SJSA1 (cell line): ENCODE measurements around the gene UNC79. TPM values are rescaled to one million over a fixed set of nuclear protein-coding genes. Genes with fewer than 3 reads are reported as not detected.
"Not testable (repeated sequence)": the region's sequence is repeated elsewhere in the genome, so short reads cannot be mapped to it uniquely, and the experiment has no call there.

Source experiments
- DNase-seq, 2 experiments: peaks; one replicate each; pipeline ENCODE4 v3.0.0-alpha.2; 2015 to 2020; ENCODE audit warnings: low spot score in 2 of 2, low read depth in 1 of 2
- H3K27ac ChIP-seq: fragments of 250-450 bp; sonication (Bioruptor Pico); 2 replicates; pipeline ENCODE4 v1.5.1; 2020; ENCODE audit warnings: mild to moderate bottlenecking, moderate library complexity
- H3K27me3 ChIP-seq: fragments of 250-450 bp; sonication (Bioruptor Pico); replicated peaks from 2 replicates; pipeline ENCODE4 v1.5.1; 2020; ENCODE audit warnings: mild to moderate bottlenecking, moderate library complexity
- H3K36me3 ChIP-seq: fragments of 250-450 bp; sonication (Bioruptor Pico); 2 replicates; pipeline ENCODE4 v1.5.1; 2020; ENCODE audit warnings: mild to moderate bottlenecking
- H3K4me1 ChIP-seq: fragments of 250-450 bp; sonication (Bioruptor Pico); replicated peaks from 2 replicates; pipeline ENCODE4 v1.6.1; 2021; ENCODE audit warnings: mild to moderate bottlenecking
- H3K4me3 ChIP-seq: fragments of 250-450 bp; sonication (Bioruptor Pico); 2 replicates; pipeline ENCODE4 v1.5.1; 2020; ENCODE audit warnings: mild to moderate bottlenecking
- H3K9me3 ChIP-seq: fragments of 250-450 bp; sonication (Bioruptor Pico); replicated peaks from 2 replicates; pipeline ENCODE4 v1.5.1; 2020; ENCODE audit warnings: mild to moderate bottlenecking
- total RNA-seq: library from RNA; depleted of rRNA; stranded (reverse); fragments of >200 nt; shearing (Covaris generic); gene quantifications from 2 replicates; pipeline ENCODE4 v1.2.3, GENCODE V29; 2014

The UNC79 gene
- total RNA-seq, 1 experiment from 2014 or later: 0.05 TPM

GRCh38 chr14:93458234-93458633 lies 27.5 kb downstream of the UNC79 start:
- no peak for DNase-seq
- H3K4me1 ChIP-seq: no peaks in the 10 kb centered on the region
- no peaks in the 10 kb centered on the region for H3K9me3 ChIP-seq
- H3K27me3 ChIP-seq: no peaks in the 10 kb centered on the region; the same call in 1 of the 2 replicates
- no peak overlapping the region for H3K4me3 ChIP-seq
- H3K36me3 ChIP-seq: no peaks in the 10 kb centered on the region
- no peak overlapping the region for H3K27ac ChIP-seq

GRCh38 chr14:93462479-93462878 lies 31.7 kb downstream of the UNC79 start:
- Histone ChIP-seq H3K27me3 (no peaks in the 10 kb centered on the region; the same call in 1 of the 2 replicates), H3K27ac (no peak overlapping the region), H3K4me3 (no peak overlapping the region), H3K36me3 (no peaks in the 10 kb centered on the region), H3K9me3 (no peaks in the 10 kb centered on the region), H3K4me1 (no peaks in the 10 kb centered on the region)
- DNase-seq: no peak

GRCh38 chr14:93464271-93464670 lies 33.5 kb downstream of the UNC79 start:
- Histone ChIP-seq H3K27me3 (peaks cover 5% of the 10 kb centered on the region; the same call in 1 of the 2 replicates), H3K4me1 (no peaks in the 10 kb centered on the region), H3K9me3 (no peaks in the 10 kb centered on the region), H3K27ac (no peak overlapping the region), H3K36me3 (no peaks in the 10 kb centered on the region), H3K4me3 (no peak overlapping the region)
- DNase-seq: no peak

- Histone ChIP-seq H3K36me3 (no peaks in the 10 kb centered on the region), H3K27ac (no peak overlapping the region), H3K4me3 (no peak overlapping the region), H3K27me3 (0 out of 2 replicates have a peak, but pooled peaks cover 9% of the 10 kb centered on the region), H3K9me3 (no peaks in the 10 kb centered on the region), H3K4me1 (no peaks in the 10 kb centered on the region)
- no peak for DNase-seq
Measured at GRCh38 chr14:93475471-93475870, 44.7 kb downstream of the UNC79 start.

- 0 out of 2 replicates have a peak, but pooled peaks cover 9% of the 10 kb centered on the region for H3K27me3 ChIP-seq
- DNase-seq: no peak
- H3K4me3 ChIP-seq: no peak overlapping the region
- H3K27ac ChIP-seq: no peak overlapping the region
- H3K4me1 ChIP-seq: no peaks in the 10 kb centered on the region
- no peaks in the 10 kb centered on the region for H3K36me3 ChIP-seq
- H3K9me3 ChIP-seq: no peaks in the 10 kb centered on the region
Measured at GRCh38 chr14:93476305-93476704, 45.6 kb downstream of the UNC79 start.

GRCh38 chr14:93479074-93479473 lies 48.3 kb downstream of the UNC79 start:
- H3K27me3 ChIP-seq, H3K27ac ChIP-seq, DNase-seq, H3K9me3 ChIP-seq, H3K4me3 ChIP-seq, H3K36me3 ChIP-seq, H3K4me1 ChIP-seq: not testable (repeated sequence)

GRCh38 chr14:93480867-93481266 lies 50.1 kb downstream of the UNC79 start:
- no peaks in the 10 kb centered on the region for H3K9me3 ChIP-seq
- 0 out of 2 replicates have a peak, but pooled peaks cover 7% of the 10 kb centered on the region for H3K27me3 ChIP-seq
- DNase-seq: no peak
- no peaks in the 10 kb centered on the region for H3K4me1 ChIP-seq
- H3K27ac ChIP-seq: no peak overlapping the region
- H3K4me3 ChIP-seq: no peak overlapping the region
- H3K36me3 ChIP-seq: no peaks in the 10 kb centered on the region

- no peak overlapping the region for H3K27ac ChIP-seq
- no peaks in the 10 kb centered on the region for H3K36me3 ChIP-seq
- H3K4me3 ChIP-seq: no peak overlapping the region
- no peaks in the 10 kb centered on the region for H3K4me1 ChIP-seq
- H3K27me3 ChIP-seq: 0 out of 2 replicates have a peak, but pooled peaks cover 7% of the 10 kb centered on the region
- DNase-seq: no peak
- no peaks in the 10 kb centered on the region for H3K9me3 ChIP-seq
Measured at GRCh38 chr14:93481758-93482157, 51.0 kb downstream of the UNC79 start.

GRCh38 chr14:93490001-93490400 lies 59.3 kb downstream of the UNC79 start:
- no peak for DNase-seq
- H3K9me3 ChIP-seq: no peaks in the 10 kb centered on the region
- no peaks in the 10 kb centered on the region for H3K27me3 ChIP-seq
- no peaks in the 10 kb centered on the region for H3K36me3 ChIP-seq
- no peaks in the 10 kb centered on the region for H3K4me1 ChIP-seq
- H3K4me3 ChIP-seq: no peak overlapping the region
- H3K27ac ChIP-seq: no peak overlapping the region

GRCh38 chr14:93493054-93493453 lies 62.3 kb downstream of the UNC79 start:
- H3K27me3 ChIP-seq: no peaks in the 10 kb centered on the region
- H3K27ac ChIP-seq: no peak overlapping the region
- no peaks in the 10 kb centered on the region for H3K36me3 ChIP-seq
- H3K4me1 ChIP-seq: no peaks in the 10 kb centered on the region
- H3K9me3 ChIP-seq: no peaks in the 10 kb centered on the region
- DNase-seq: no peak
- no peak overlapping the region for H3K4me3 ChIP-seq

GRCh38 chr14:93493622-93494021 lies 62.9 kb downstream of the UNC79 start:
- not testable (repeated sequence) for H3K4me1 ChIP-seq, H3K4me3 ChIP-seq, H3K27me3 ChIP-seq, H3K27ac ChIP-seq, H3K9me3 ChIP-seq, DNase-seq, H3K36me3 ChIP-seq

- no peaks in the 10 kb centered on the region for H3K4me1 ChIP-seq
- DNase-seq: no peak
- H3K27me3 ChIP-seq: 0 out of 2 replicates have a peak, but pooled peaks cover 2% of the 10 kb centered on the region
- no peaks in the 10 kb centered on the region for H3K9me3 ChIP-seq
- no peak overlapping the region for H3K4me3 ChIP-seq
- no peaks in the 10 kb centered on the region for H3K36me3 ChIP-seq
- no peak overlapping the region for H3K27ac ChIP-seq
Measured at GRCh38 chr14:93496856-93497741, 66.4 kb downstream of the UNC79 start.

- Histone ChIP-seq H3K9me3 (no peaks in the 10 kb centered on the region), H3K4me3 (no peak overlapping the region), H3K27me3 (no peaks in the 10 kb centered on the region), H3K4me1 (no peaks in the 10 kb centered on the region), H3K36me3 (no peaks in the 10 kb centered on the region), H3K27ac (no peak overlapping the region)
- no peak for DNase-seq
Measured at GRCh38 chr14:93510056-93510455, 79.3 kb downstream of the UNC79 start.

- Histone ChIP-seq H3K4me1 (no peaks in the 10 kb centered on the region), H3K9me3 (no peaks in the 10 kb centered on the region), H3K27me3 (no peaks in the 10 kb centered on the region), H3K36me3 (no peaks in the 10 kb centered on the region), H3K4me3 (no peak overlapping the region), H3K27ac (no peak overlapping the region)
- DNase-seq: no peak
Measured at GRCh38 chr14:93511001-93511400, 80.3 kb downstream of the UNC79 start.
